ENCODE data around the gene NPC1L1. TPM values are rescaled to one million over a fixed set of nuclear protein-coding genes. Genes with fewer than 3 reads are reported as not detected.
A peak's percentile ranks its signal among the peaks of the same experiment; 100 is the strongest.

NPC1L1 gene
- total and polyA plus RNA-seq, 2 of the 13 experiments (the other 11 are each of a cell fraction or from before 2014, with no cell fraction given): 4.8 to 14.5 TPM

- TF ChIP-seq ZNF543 (CRISPR knock-in tag; IDR thresholded peaks at IDR 0.05) (no peak), ATF6 (CRISPR knock-in tag; conservative IDR thresholded peaks at IDR 0.05) (peak; percentile 73; the same call in 1 of the 2 replicates), ZNF563 (CRISPR knock-in tag; IDR thresholded peaks at IDR 0.05) (peak; percentile 84; the same call in 1 of the 2 replicates), BRF2 (CRISPR knock-in tag; IDR thresholded peaks at IDR 0.05) (no peak), ATF5 (CRISPR knock-in tag; IDR thresholded peaks at IDR 0.05; ENCODE audit: low read depth) (0 out of 2 replicates have a peak, but pooled peaks have one; percentile 66), TFDP1 (CRISPR knock-in tag; IDR thresholded peaks at IDR 0.05; ENCODE audit: borderline replicate concordance) (no peak; the same call in 1 of the 2 replicates), XRCC5 (optimal IDR thresholded peaks at IDR 0.05; ENCODE audit: low read length) (peak; percentile 33), PRMT3 (CRISPR knock-in tag; IDR thresholded peaks at IDR 0.05; ENCODE audit: borderline replicate concordance, low read depth) (no peak), ZNF749 (CRISPR knock-in tag; IDR thresholded peaks at IDR 0.05; ENCODE audit: borderline replicate concordance) (peak; percentile 87), NPAS2 (CRISPR knock-in tag; IDR thresholded peaks at IDR 0.05; ENCODE audit: borderline replicate concordance) (no peak), ZNF530 (CRISPR knock-in tag; IDR thresholded peaks at IDR 0.05; ENCODE audit: low read depth) (no peak), NFIB (CRISPR knock-in tag; IDR thresholded peaks at IDR 0.05; ENCODE audit: borderline replicate concordance) (no peak), AHDC1 (CRISPR knock-in tag; IDR thresholded peaks at IDR 0.05; ENCODE audit: borderline replicate concordance) (peak; percentile 4; the same call in 1 of the 2 replicates), GATAD1 (CRISPR knock-in tag; IDR thresholded peaks at IDR 0.05) (peak; percentile 49; the same call in 1 of the 2 replicates), IKZF4 (CRISPR knock-in tag; IDR thresholded peaks at IDR 0.05; ENCODE audit: borderline replicate concordance, low read depth, not compliant biosample characterization) (no peak)
Measured at GRCh38 chr7:44541028-44541869, at the start of gene NPC1L1 (continued).

Measured in HepG2 (cell line).